K562 (cell line): ENCODE measurements around the gene ZFAND6. TPM values are rescaled to one million over a fixed set of nuclear protein-coding genes. Genes with fewer than 3 reads are reported as not detected.
A peak's percentile ranks its signal among the peaks of the same experiment; 100 is the strongest.

ENCODE experiments used
- DNMT1 ChIP-seq: fragments of 450-650 bp; IDR thresholded peaks from 2 replicates; pipeline ENCODE4 v1.6.1; 2016; ENCODE audit warnings: antibody characterized with exemption, mild to moderate bottlenecking
- DPF2 ChIP-seq: fragments of 450-650 bp; IDR thresholded peaks from 2 replicates; pipeline ENCODE4 v1.6.1; 2016
- EHMT2 ChIP-seq: fragments of 450-650 bp; IDR thresholded peaks from 2 replicates; pipeline ENCODE4 v1.6.1; 2018; ENCODE audit warnings: antibody characterized with exemption
- ERF ChIP-seq: fragments of 450-650 bp; formaldehyde crosslinking; IDR thresholded peaks from 2 replicates; pipeline ENCODE4 v1.4.0; 2020; ENCODE audit warnings: mild to moderate bottlenecking, mixed read lengths
- EZH2 ChIP-seq: IDR thresholded peaks from 2 replicates; pipeline ENCODE4 v1.6.1; 2012; ENCODE audit warnings: low read depth, mild to moderate bottlenecking, inconsistent platforms, low read length, borderline replicate concordance
- FOXP1 ChIP-seq: sonication (generic); formaldehyde crosslinking; IDR thresholded peaks from 2 replicates; pipeline ENCODE4 v1.8.0; 2022; ENCODE audit warnings: mild to moderate bottlenecking, missing genetic modification reagents
- GTF2E2 ChIP-seq: fragments of 200-800 bp; sonication (Bioruptor generic); IDR thresholded peaks from 2 replicates; pipeline ENCODE4 v1.6.1; 2016; ENCODE audit warnings: missing genetic modification characterization, missing compliant biosample characterization
- JUN ChIP-seq, 2 experiments: sonication (generic) in 1 of 2; formaldehyde crosslinking in 1 of 2; IDR thresholded peaks; 2 replicates each; pipeline versions ENCODE4 v1.6.1 to v1.8.0; 2012 to 2022; ENCODE audit warnings: borderline replicate concordance in 2 of 2, mild to moderate bottlenecking in 2 of 2, improper control_type of control experiment in 1 of 2, low read depth in 1 of 2, low read length in 1 of 2, missing genetic modification reagents in 1 of 2
- MTA2 ChIP-seq: fragments of 450-650 bp; IDR thresholded peaks from 2 replicates; pipeline ENCODE4 v1.6.1; 2016; ENCODE audit warnings: low read depth
- NR2C1 ChIP-seq, 2 experiments: fragments of 450-650 bp; IDR thresholded peaks; 2 replicates each; pipeline ENCODE4 v1.6.1; 2017; ENCODE audit warnings: mild to moderate bottlenecking in 2 of 2, antibody characterized with exemption in 1 of 2, inconsistent platforms in 1 of 2, missing compliant biosample characterization in 1 of 2, missing genetic modification characterization in 1 of 2
- NR2F6 ChIP-seq: fragments of 450-650 bp; formaldehyde crosslinking; IDR thresholded peaks from 2 replicates; pipeline ENCODE4 v1.4.0; 2020; ENCODE audit warnings: mild to moderate bottlenecking
- PCBP1 ChIP-seq: fragments of 200-400 bp; formaldehyde crosslinking; IDR thresholded peaks from 2 replicates; pipeline ENCODE4 v1.6.1; 2018; ENCODE audit warnings: mild to moderate bottlenecking, low read depth, low read length; ENCODE audit not compliant: poor library complexity, severe bottlenecking
- RHOXF2B ChIP-seq: fragments of 250-450 bp; sonication (Bioruptor Pico); conservative IDR thresholded peaks from 2 replicates; pipeline ENCODE4 v1.5.1; 2021
- TARDBP ChIP-seq: fragments of 450-650 bp; IDR thresholded peaks from 2 replicates; pipeline ENCODE4 v1.6.1; 2016
- TCFL5 ChIP-seq: fragments of 250-450 bp; sonication (Bioruptor Pico); conservative IDR thresholded peaks from 2 replicates; pipeline ENCODE4 v1.6.1; 2021; ENCODE audit warnings: mild to moderate bottlenecking, moderate library complexity, matching md5 sums
- TSC22D4 ChIP-seq: fragments of 450-650 bp; IDR thresholded peaks from 2 replicates; pipeline ENCODE4 v1.6.1; 2016; ENCODE audit warnings: missing genetic modification characterization, missing biosample characterization, control low read depth
- ZNF384 ChIP-seq: IDR thresholded peaks from 2 replicates; pipeline ENCODE4 v1.6.1; 2012; ENCODE audit warnings: low read depth, low read length, improper control_type of control experiment
- polyA plus RNA-seq, 8 experiments: library from polyadenylated mRNA; depleted of rRNA in 4 of 8; stranded (reverse) in 5 of 8; unstranded in 3 of 8; fragments of >200 nt; fragmentation: Nextera tagmentation in 2 of 8; fragmentation: Illumina TruSeq in 1 of 8; extraction: Ambion mirVana in 2 of 8; extraction: Trizol in 1 of 8; gene quantifications; 2 replicates each; pipeline versions ENCODE4 v1.2.1 to v1.2.3, GENCODE V29; 2011 to 2014; ENCODE audit warnings: inconsistent platforms in 1 of 8, missing spikeins in 1 of 8
- total RNA-seq, 7 experiments: library from RNA; depleted of rRNA in 6 of 7; stranded (reverse); fragments of >200 nt in 6 of 7; fragmentation: Illumina TruSeq in 2 of 7; extraction: Trizol in 2 of 7; gene quantifications; 2 replicates each; pipeline versions ENCODE4 v1.2.1 to v1.2.3, GENCODE V29; 2011 to 2021; ENCODE audit warnings: low replicate concordance in 1 of 7
- TF ChIP-seq, protein P1 (sequence below): sonication (generic); formaldehyde crosslinking; IDR thresholded peaks from 2 replicates; pipeline ENCODE4 v1.8.0; 2022; ENCODE audit warnings: mild to moderate bottlenecking, missing genetic modification reagents
- TF ChIP-seq, protein P2 (sequence below): fragments of 450-650 bp; formaldehyde crosslinking; IDR thresholded peaks from 2 replicates; pipeline ENCODE4 v1.4.0; 2020; ENCODE audit warnings: mild to moderate bottlenecking
- TF ChIP-seq, protein P3 (sequence below): sonication (generic); formaldehyde crosslinking; IDR thresholded peaks from 2 replicates; pipeline ENCODE4 v1.8.0; 2022; ENCODE audit warnings: missing genetic modification reagents, mild to moderate bottlenecking, moderate library complexity, borderline replicate concordance
- TF ChIP-seq, protein P4 (sequence below): sonication (generic); formaldehyde crosslinking; IDR thresholded peaks from 2 replicates; pipeline ENCODE4 v1.5.0; 2020; ENCODE audit warnings: missing genetic modification reagents

ZFAND6 gene
- total and polyA plus RNA-seq, 9 of the 15 experiments (the other 6 are each of a cell fraction or from before 2014, with no cell fraction given), result 53.9 to 206 (median 88.9) TPM

DNA sequence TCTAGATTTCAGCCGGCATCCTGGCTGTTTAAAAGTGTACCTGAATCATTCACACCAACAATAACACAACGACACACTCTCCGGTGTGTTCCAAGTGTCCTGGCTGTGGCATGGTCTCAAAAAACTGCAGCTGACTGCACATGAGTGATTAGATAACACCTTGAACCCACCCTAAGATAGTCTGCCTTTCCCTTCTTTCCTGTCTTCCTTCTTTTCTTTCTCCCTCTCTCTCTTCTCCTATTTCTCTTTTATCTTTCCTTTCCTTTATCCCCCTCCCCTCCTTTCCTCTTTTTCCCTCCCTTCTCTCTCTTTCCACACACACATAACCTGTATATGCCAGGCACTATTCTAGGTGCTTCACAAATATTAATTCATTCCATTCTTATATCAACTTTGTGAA, 92.1 kb downstream of the ZFAND6 start (continued):
- TF ChIP-seq TCFL5 (CRISPR knock-in tag) (no peak), EHMT2 (peak; percentile 63), EZH2 (no peak), JUN (IDR thresholded peaks at IDR 0.05; ENCODE audit: borderline replicate concordance, low read depth, low read length) (no peak), JUN (CRISPR knock-in tag; IDR thresholded peaks at IDR 0.05; ENCODE audit: borderline replicate concordance) (no peak), TARDBP (no peak), DNMT1 (no peak), GTF2E2 (tag) (no peak), RHOXF2B (no peak), MTA2 (no peak), DPF2 (peak; percentile 53), NR2C1 (IDR thresholded peaks at IDR 0.05) (no peak), NR2C1 (tag; IDR thresholded peaks at IDR 0.05) (no peak), TSC22D4 (tag) (no peak), ZNF384 (no peak), PCBP1 (no peak), NR2F6 (CRISPR knock-in tag) (no peak), FOXP1 (CRISPR knock-in tag) (no peak), ERF (CRISPR knock-in tag) (no peak)
- TF ChIP-seq, protein P1, sequence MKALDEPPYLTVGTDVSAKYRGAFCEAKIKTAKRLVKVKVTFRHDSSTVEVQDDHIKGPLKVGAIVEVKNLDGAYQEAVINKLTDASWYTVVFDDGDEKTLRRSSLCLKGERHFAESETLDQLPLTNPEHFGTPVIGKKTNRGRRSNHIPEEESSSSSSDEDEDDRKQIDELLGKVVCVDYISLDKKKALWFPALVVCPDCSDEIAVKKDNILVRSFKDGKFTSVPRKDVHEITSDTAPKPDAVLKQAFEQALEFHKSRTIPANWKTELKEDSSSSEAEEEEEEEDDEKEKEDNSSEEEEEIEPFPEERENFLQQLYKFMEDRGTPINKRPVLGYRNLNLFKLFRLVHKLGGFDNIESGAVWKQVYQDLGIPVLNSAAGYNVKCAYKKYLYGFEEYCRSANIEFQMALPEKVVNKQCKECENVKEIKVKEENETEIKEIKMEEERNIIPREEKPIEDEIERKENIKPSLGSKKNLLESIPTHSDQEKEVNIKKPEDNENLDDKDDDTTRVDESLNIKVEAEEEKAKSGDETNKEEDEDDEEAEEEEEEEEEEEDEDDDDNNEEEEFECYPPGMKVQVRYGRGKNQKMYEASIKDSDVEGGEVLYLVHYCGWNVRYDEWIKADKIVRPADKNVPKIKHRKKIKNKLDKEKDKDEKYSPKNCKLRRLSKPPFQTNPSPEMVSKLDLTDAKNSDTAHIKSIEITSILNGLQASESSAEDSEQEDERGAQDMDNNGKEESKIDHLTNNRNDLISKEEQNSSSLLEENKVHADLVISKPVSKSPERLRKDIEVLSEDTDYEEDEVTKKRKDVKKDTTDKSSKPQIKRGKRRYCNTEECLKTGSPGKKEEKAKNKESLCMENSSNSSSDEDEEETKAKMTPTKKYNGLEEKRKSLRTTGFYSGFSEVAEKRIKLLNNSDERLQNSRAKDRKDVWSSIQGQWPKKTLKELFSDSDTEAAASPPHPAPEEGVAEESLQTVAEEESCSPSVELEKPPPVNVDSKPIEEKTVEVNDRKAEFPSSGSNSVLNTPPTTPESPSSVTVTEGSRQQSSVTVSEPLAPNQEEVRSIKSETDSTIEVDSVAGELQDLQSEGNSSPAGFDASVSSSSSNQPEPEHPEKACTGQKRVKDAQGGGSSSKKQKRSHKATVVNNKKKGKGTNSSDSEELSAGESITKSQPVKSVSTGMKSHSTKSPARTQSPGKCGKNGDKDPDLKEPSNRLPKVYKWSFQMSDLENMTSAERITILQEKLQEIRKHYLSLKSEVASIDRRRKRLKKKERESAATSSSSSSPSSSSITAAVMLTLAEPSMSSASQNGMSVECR, result no peak
- TF ChIP-seq, protein P2, sequence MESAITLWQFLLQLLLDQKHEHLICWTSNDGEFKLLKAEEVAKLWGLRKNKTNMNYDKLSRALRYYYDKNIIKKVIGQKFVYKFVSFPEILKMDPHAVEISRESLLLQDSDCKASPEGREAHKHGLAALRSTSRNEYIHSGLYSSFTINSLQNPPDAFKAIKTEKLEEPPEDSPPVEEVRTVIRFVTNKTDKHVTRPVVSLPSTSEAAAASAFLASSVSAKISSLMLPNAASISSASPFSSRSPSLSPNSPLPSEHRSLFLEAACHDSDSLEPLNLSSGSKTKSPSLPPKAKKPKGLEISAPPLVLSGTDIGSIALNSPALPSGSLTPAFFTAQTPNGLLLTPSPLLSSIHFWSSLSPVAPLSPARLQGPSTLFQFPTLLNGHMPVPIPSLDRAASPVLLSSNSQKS (CRISPR knock-in tag), result no peak
- TF ChIP-seq, protein P3, sequence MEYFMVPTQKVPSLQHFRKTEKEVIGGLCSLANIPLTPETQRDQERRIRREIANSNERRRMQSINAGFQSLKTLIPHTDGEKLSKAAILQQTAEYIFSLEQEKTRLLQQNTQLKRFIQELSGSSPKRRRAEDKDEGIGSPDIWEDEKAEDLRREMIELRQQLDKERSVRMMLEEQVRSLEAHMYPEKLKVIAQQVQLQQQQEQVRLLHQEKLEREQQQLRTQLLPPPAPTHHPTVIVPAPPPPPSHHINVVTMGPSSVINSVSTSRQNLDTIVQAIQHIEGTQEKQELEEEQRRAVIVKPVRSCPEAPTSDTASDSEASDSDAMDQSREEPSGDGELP (CRISPR knock-in tag), result no peak
- TF ChIP-seq, protein P4, sequence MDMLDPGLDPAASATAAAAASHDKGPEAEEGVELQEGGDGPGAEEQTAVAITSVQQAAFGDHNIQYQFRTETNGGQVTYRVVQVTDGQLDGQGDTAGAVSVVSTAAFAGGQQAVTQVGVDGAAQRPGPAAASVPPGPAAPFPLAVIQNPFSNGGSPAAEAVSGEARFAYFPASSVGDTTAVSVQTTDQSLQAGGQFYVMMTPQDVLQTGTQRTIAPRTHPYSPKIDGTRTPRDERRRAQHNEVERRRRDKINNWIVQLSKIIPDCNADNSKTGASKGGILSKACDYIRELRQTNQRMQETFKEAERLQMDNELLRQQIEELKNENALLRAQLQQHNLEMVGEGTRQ (CRISPR knock-in tag), result no peak
